HUDEP-2 (cell line): ENCODE data around the gene DHX8.
A peak's percentile ranks its signal among the peaks of the same experiment; 100 is the strongest.

ENCODE experiments used
- DNase-seq, 76 experiments: peaks; one replicate each; lab custom pipeline; 2025; ENCODE audit not compliant: unreplicated experiment in 76 of 76; lab: John Stamatoyannopoulos, UW

The DHX8 gene

GRCh38 chr17:43568506-43569082 lies 84.8 kb downstream of the DHX8 start:
- DNase-seq = no peak

GRCh38 chr17:43570518-43570928 lies 86.7 kb downstream of the DHX8 start:
- DNase-seq = no peak

GRCh38 chr17:43572368-43572980 lies 88.7 kb downstream of the DHX8 start:
- DNase-seq = peak in 4 of 76 experiments; percentile 1 to 21 (median 9)

- DNase-seq = no peak
These were observed 90.0 kb downstream of the DHX8 start for GRCh38 chr17:43573579-43574321.

GRCh38 chr17:43574348-43574747 lies 90.6 kb downstream of the DHX8 start:
- DNase-seq = no peak

- no peak for DNase-seq
These were observed 91.2 kb downstream of the DHX8 start for GRCh38 chr17:43574896-43575525.
